HG03460 (cell line): ENCODE data around the gene MYO5C.
"Not testable (repeated sequence)": the region's sequence is repeated elsewhere in the genome, so short reads cannot be mapped to it uniquely, and the experiment has no call there.

Experiments
- ATAC-seq: cut with Tn5 transposase; IDR thresholded peaks from one replicate; pipeline ENCODE4 v1.9.1; 2021; ENCODE audit not compliant: unreplicated experiment

The MYO5C gene

GRCh38 chr15:52307847-52308246, 12.2 kb upstream of the MYO5C start:
- ATAC-seq = no peak

GRCh38 chr15:52306270-52306669, 10.7 kb upstream of the MYO5C start:
- ATAC-seq = no peak

- no peak for ATAC-seq
Observed at GRCh38 chr15:52303093-52303772, 7.6 kb upstream of the MYO5C start.

- no peak for ATAC-seq
Observed at GRCh38 chr15:52301265-52301847, 5.8 kb upstream of the MYO5C start.

GRCh38 chr15:52294881-52295420, 653 bp downstream of the MYO5C start:
- no peak for ATAC-seq

GRCh38 chr15:52292780-52293392, 2.7 kb downstream of the MYO5C start:
- no peak for ATAC-seq

- no peak for ATAC-seq
Observed at GRCh38 chr15:52291204-52291603, 4.4 kb downstream of the MYO5C start.

GRCh38 chr15:52290800-52291199, 4.8 kb downstream of the MYO5C start:
- no peak for ATAC-seq

GRCh38 chr15:52290329-52290728, 5.3 kb downstream of the MYO5C start:
- no peak for ATAC-seq

- no peak for ATAC-seq
Observed at GRCh38 chr15:52289629-52290081, 5.9 kb downstream of the MYO5C start.

- ATAC-seq = no peak
Observed at GRCh38 chr15:52288986-52289385, 6.6 kb downstream of the MYO5C start.

GRCh38 chr15:52288051-52288942, 7.3 kb downstream of the MYO5C start:
- no peak for ATAC-seq

- no peak for ATAC-seq
Observed at GRCh38 chr15:52287114-52287513, 8.5 kb downstream of the MYO5C start.

- not testable (repeated sequence) for ATAC-seq
Observed at GRCh38 chr15:52285941-52286340, 9.7 kb downstream of the MYO5C start.

- no peak for ATAC-seq
Observed at GRCh38 chr15:52284164-52284563, 11.4 kb downstream of the MYO5C start.

GRCh38 chr15:52283281-52283680, 12.3 kb downstream of the MYO5C start:
- ATAC-seq = no peak

- ATAC-seq = no peak
Observed at GRCh38 chr15:52282418-52282817, 13.2 kb downstream of the MYO5C start.

- no peak for ATAC-seq
Observed at GRCh38 chr15:52281085-52282035, 14.2 kb downstream of the MYO5C start.

GRCh38 chr15:52280326-52281084, 15.1 kb downstream of the MYO5C start:
- no peak for ATAC-seq
